HepG2 (cell line): ENCODE data around the gene SEH1L. TPM values are rescaled to one million over a fixed set of nuclear protein-coding genes. Genes with fewer than 3 reads are reported as not detected.

Source experiments
- BCL6 ChIP-seq: IDR thresholded peaks from 2 replicates; pipeline ENCODE4 v1.6.1; 2016; ENCODE audit warnings: missing genetic modification reagents, missing compliant biosample characterization
- CTCF ChIP-seq: sonication (generic); formaldehyde crosslinking; IDR thresholded peaks from 2 replicates; pipeline ENCODE4 v1.5.0; 2020; ENCODE audit warnings: mild to moderate bottlenecking, missing genetic modification reagents, moderate library complexity
- FOXA1 ChIP-seq, 2 experiments: fragments of 450-650 bp in 1 of 2; sonication (generic) in 1 of 2; formaldehyde crosslinking in 1 of 2; IDR thresholded peaks; 2 replicates each; pipeline versions ENCODE4 v1.4.0 to v1.6.1; 2016 to 2020; ENCODE audit warnings: missing genetic modification reagents in 1 of 2
- FOXA3 ChIP-seq: IDR thresholded peaks from 2 replicates; pipeline ENCODE4 v1.6.1; 2016; ENCODE audit warnings: missing genetic modification reagents, missing compliant biosample characterization
- FOXO1 ChIP-seq: sonication (generic); formaldehyde crosslinking; IDR thresholded peaks from 2 replicates; pipeline ENCODE4 v1.4.0; 2020; ENCODE audit warnings: missing genetic modification reagents
- MAFG ChIP-seq: sonication (generic); formaldehyde crosslinking; IDR thresholded peaks from 2 replicates; pipeline ENCODE4 v1.5.1; 2020; ENCODE audit warnings: mild to moderate bottlenecking, missing genetic modification reagents
- MIER3 ChIP-seq: IDR thresholded peaks from 2 replicates; pipeline ENCODE4 v1.6.1; 2016; ENCODE audit warnings: missing compliant biosample characterization, borderline replicate concordance
- MTF1 ChIP-seq: sonication (generic); formaldehyde crosslinking; IDR thresholded peaks from 2 replicates; pipeline ENCODE4 v1.5.0; 2020; ENCODE audit warnings: missing genetic modification reagents
- MXD4 ChIP-seq: IDR thresholded peaks from 2 replicates; pipeline ENCODE4 v1.6.1; 2016; ENCODE audit warnings: mild to moderate bottlenecking, missing biosample characterization, missing genetic modification reagents
- MYPOP ChIP-seq: sonication (generic); formaldehyde crosslinking; IDR thresholded peaks from 2 replicates; pipeline ENCODE4 v1.8.1; 2023; ENCODE audit warnings: mild to moderate bottlenecking, moderate library complexity, missing genetic modification reagents
- RCOR2 ChIP-seq: IDR thresholded peaks from 2 replicates; pipeline ENCODE4 v1.6.1; 2016; ENCODE audit warnings: missing biosample characterization, missing genetic modification reagents
- SAP130 ChIP-seq: IDR thresholded peaks from 2 replicates; pipeline ENCODE4 v1.6.1; 2016; ENCODE audit warnings: low read depth
- SP140L ChIP-seq: sonication (generic); formaldehyde crosslinking; IDR thresholded peaks from 2 replicates; pipeline ENCODE4 v1.4.0; 2020; ENCODE audit warnings: missing genetic modification reagents, borderline replicate concordance
- STAT5B ChIP-seq: sonication (generic); formaldehyde crosslinking; IDR thresholded peaks from 2 replicates; pipeline ENCODE4 v1.4.0; 2020; ENCODE audit warnings: missing genetic modification reagents
- TEAD3 ChIP-seq: optimal IDR thresholded peaks from 2 replicates; pipeline ENCODE3; 2016; ENCODE audit warnings: borderline replicate concordance
- THAP9 ChIP-seq: sonication (generic); formaldehyde crosslinking; IDR thresholded peaks from 2 replicates; pipeline ENCODE4; 2020; ENCODE audit warnings: missing genetic modification reagents, mild to moderate bottlenecking, borderline replicate concordance
- XRCC5 ChIP-seq: fragments of 200-400 bp; formaldehyde crosslinking; optimal IDR thresholded peaks from 2 replicates; pipeline ENCODE3; 2017; ENCODE audit warnings: mild to moderate bottlenecking, low read length
- ZBTB44 ChIP-seq: sonication (generic); formaldehyde crosslinking; IDR thresholded peaks from 2 replicates; pipeline ENCODE4 v1.4.0; 2020; ENCODE audit warnings: missing genetic modification reagents
- ZC3H13 ChIP-seq: sonication (generic); formaldehyde crosslinking; IDR thresholded peaks from 2 replicates; pipeline ENCODE4 v1.8.1; 2023; ENCODE audit warnings: mild to moderate bottlenecking, missing genetic modification reagents, moderate library complexity
- ZKSCAN8 ChIP-seq: IDR thresholded peaks from 2 replicates; pipeline ENCODE4 v1.6.1; 2016; ENCODE audit warnings: borderline replicate concordance, missing genetic modification reagents, missing compliant biosample characterization
- ZNF331 ChIP-seq: sonication (generic); formaldehyde crosslinking; IDR thresholded peaks from 2 replicates; pipeline ENCODE4 v1.4.0; 2020; ENCODE audit warnings: missing genetic modification reagents
- ZNF792 ChIP-seq: IDR thresholded peaks from 2 replicates; pipeline ENCODE4 v1.6.1; 2016
- polyA plus RNA-seq, 8 experiments: library from polyadenylated mRNA; depleted of rRNA in 3 of 8; stranded (reverse) in 7 of 8; unstranded in 1 of 8; fragments of >200 nt; fragmentation: Illumina TruSeq in 4 of 8; extraction: Trizol in 4 of 8; gene quantifications; 2 replicates each; pipeline versions ENCODE4 v1.2.1 to v1.2.3, GENCODE V29; 2011 to 2016; ENCODE audit warnings: low read depth in 4 of 8, missing spikeins in 1 of 8, mixed read lengths in 1 of 8; ENCODE audit not compliant: insufficient read depth in 1 of 8
- total RNA-seq, 5 experiments: library from RNA; depleted of rRNA; stranded (reverse); fragments of >200 nt; fragmentation: Illumina TruSeq; extraction: Trizol; gene quantifications; 2 replicates each; pipeline ENCODE4 v1.2.3, GENCODE V29; 2016; ENCODE audit warnings: low read depth in 1 of 5

The SEH1L gene
- total and polyA plus RNA-seq, 2 of the 13 experiments (the other 11 are each of a cell fraction or from before 2014, with no cell fraction given), result 59.6 to 63.5 TPM

DNA sequence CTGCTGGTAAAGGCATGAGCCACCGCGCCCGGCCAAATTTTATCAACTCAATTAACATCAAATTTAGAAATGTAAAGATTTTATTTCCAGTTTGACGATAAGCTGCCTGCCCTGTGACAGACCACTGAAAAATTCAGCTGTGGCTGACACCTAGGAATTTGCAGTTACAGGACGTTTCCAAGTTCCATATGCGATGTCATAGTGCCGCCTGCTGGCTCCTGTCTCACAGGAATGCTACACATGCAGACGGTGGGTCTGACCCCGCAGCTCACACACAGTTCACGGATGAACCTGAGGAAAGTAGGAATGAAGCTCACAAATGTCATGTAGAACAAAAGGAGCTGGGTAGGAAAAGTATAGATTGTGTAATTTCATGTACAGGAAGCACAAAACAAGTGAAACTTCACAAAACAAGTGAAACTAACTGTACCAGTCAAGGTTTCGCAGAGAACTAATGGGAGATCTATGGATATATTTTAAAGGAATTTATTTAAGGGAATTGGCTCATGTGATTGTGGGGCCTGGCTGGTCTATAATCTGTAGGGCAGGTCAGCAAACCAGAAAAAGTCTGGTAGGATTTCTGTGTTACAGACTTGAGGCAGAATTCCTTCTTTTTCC is 13.2 kb upstream of the SEH1L start (continued):
- no peak for TF ChIP-seq THAP9
- TF ChIP-seq STAT5B (CRISPR knock-in tag), result 0 out of 2 replicates have a peak, but pooled peaks have one; percentile 47
- peak; percentile 42; the same call in 1 of the 2 replicates for TF ChIP-seq FOXO1 (CRISPR knock-in tag)
- TF ChIP-seq ZNF331 (CRISPR knock-in tag), result peak; percentile 56; the same call in 1 of the 2 replicates
- TF ChIP-seq ZC3H13, result no peak
- TF ChIP-seq XRCC5, result peak; percentile 64
- TF ChIP-seq ZBTB44, result no peak
- peak; percentile 61; the same call in 1 of the 2 replicates for TF ChIP-seq ZKSCAN8 (CRISPR knock-in tag)
- TF ChIP-seq MXD4 (CRISPR knock-in tag), result 0 out of 2 replicates have a peak, but pooled peaks have one; percentile 30
- TF ChIP-seq MYPOP, result 0 out of 2 replicates have a peak, but pooled peaks have one; percentile 38
- TF ChIP-seq MTF1 (CRISPR knock-in tag), result no peak
- peak; percentile 57 for TF ChIP-seq BCL6 (CRISPR knock-in tag)
- peak; percentile 65; the same call in 1 of the 2 replicates for TF ChIP-seq ZNF792 (CRISPR knock-in tag)
- peak; percentile 30; the same call in 1 of the 2 replicates for TF ChIP-seq RCOR2 (CRISPR knock-in tag)
- TF ChIP-seq TEAD3 (CRISPR knock-in tag), result peak; percentile 97
- 0 out of 2 replicates have a peak, but pooled peaks have one; percentile 25 for TF ChIP-seq MIER3 (CRISPR knock-in tag)
- TF ChIP-seq FOXA1 (IDR thresholded peaks at IDR 0.05), result no peak
- 0 out of 2 replicates have a peak, but pooled peaks have one; percentile 16 for TF ChIP-seq FOXA1 (CRISPR knock-in tag; IDR thresholded peaks at IDR 0.05)
- 0 out of 2 replicates have a peak, but pooled peaks have one; percentile 62 for TF ChIP-seq SP140L (CRISPR knock-in tag)
- peak; percentile 42; the same call in 1 of the 2 replicates for TF ChIP-seq SAP130 (CRISPR knock-in tag)
- peak; percentile 97 for TF ChIP-seq CTCF (CRISPR knock-in tag)
- 0 out of 2 replicates have a peak, but pooled peaks have one; percentile 12 for TF ChIP-seq FOXA3 (CRISPR knock-in tag)
- no peak for TF ChIP-seq MAFG (CRISPR knock-in tag)
